Measurements from ENCODE around the gene EPOP. TPM values are rescaled to one million over a fixed set of nuclear protein-coding genes. Genes with fewer than 3 reads are reported as not detected.
"Not testable (repeated sequence)": the region's sequence is repeated elsewhere in the genome, so short reads cannot be mapped to it uniquely, and the experiment has no call there.

EPOP gene
- total RNA-seq, 6 experiments from 2014 or later, result 0.95 to 1.4 (median 1.3) TPM

DNA sequence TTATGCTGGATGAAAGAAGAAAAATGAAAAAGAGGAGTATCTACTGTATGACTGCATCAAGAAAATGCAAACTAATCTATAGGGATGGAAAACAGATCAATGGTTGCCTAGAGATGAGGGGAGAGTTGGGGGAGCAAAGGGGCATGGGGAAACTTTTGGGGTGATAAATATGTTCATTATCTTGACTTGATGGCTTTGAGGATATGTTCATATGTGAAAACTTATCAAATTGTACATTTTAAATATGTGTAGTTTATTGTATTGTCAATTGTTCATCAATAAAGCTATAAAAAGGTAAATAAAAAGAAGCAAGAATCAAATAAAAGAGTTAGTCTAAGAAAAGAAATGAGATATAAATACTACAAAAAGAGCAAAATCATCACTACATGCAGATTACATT, 49.3 kb downstream of the EPOP start:
- H3K27ac Mint-ChIP-seq, result no peak overlapping the region
- no peaks in the 10 kb centered on the region for H3K4me1 Mint-ChIP-seq (ENCODE audit: low read depth)
- DNase-seq, result no peak
- H3K9me3 Mint-ChIP-seq, result no peaks in the 10 kb centered on the region
- no peaks in the 10 kb centered on the region for H3K36me3 Mint-ChIP-seq (ENCODE audit: low read depth)
- no peak for TF ChIP-seq CTCF (IDR thresholded peaks at IDR 0.05)
- no peak overlapping the region for H3K4me3 Mint-ChIP-seq
- H3K27me3 Mint-ChIP-seq (ENCODE audit: insufficient read depth), result peaks cover 43% of the 10 kb centered on the region

- not testable (repeated sequence) for H3K36me3 Mint-ChIP-seq (ENCODE audit: low read depth); H3K4me1 Mint-ChIP-seq (ENCODE audit: low read depth); DNase-seq; H3K4me3 Mint-ChIP-seq; H3K9me3 Mint-ChIP-seq; H3K27ac Mint-ChIP-seq
- peaks cover 49% of the 10 kb centered on the region for H3K27me3 Mint-ChIP-seq (ENCODE audit: insufficient read depth)
Measured at GRCh38 chr17:38624782-38625355, 49.9 kb downstream of the EPOP start.

Small RNA genes within 50 kb of the gene (microRNA-seq; reads per million reads assigned to microRNA genes)
- gene MIR4726, result not detected
- gene MIR4734, result not detected

Other genes starting within 250 kb of the EPOP start
- gene ARHGAP23, start 246.5 kb downstream of the EPOP start, total RNA-seq (2021; fragmentation: NEBNext Ultra II Directional; extraction: Animal tissue kit (Norgen Biotek cat#: 25700)), result 100 to 1,000 TPM; 206 to 231 (median 224) TPM
- not detected for gene SRCIN1, start 69.0 kb downstream of the EPOP start, total RNA-seq (2021; fragmentation: NEBNext Ultra II Directional; extraction: Animal tissue kit (Norgen Biotek cat#: 25700))
- 10 to 100 TPM; 26.5 to 31.5 (median 30.2) TPM for gene MLLT6, start 30.3 kb upstream of the EPOP start, total RNA-seq (2021; fragmentation: NEBNext Ultra II Directional; extraction: Animal tissue kit (Norgen Biotek cat#: 25700))
- gene CISD3, start 55.4 kb upstream of the EPOP start, total RNA-seq (2021; fragmentation: NEBNext Ultra II Directional; extraction: Animal tissue kit (Norgen Biotek cat#: 25700)), result 10 to 100 TPM; 35.0 to 38.7 (median 36.6) TPM
- gene PCGF2, start 73.4 kb upstream of the EPOP start, total RNA-seq (2021; fragmentation: NEBNext Ultra II Directional; extraction: Animal tissue kit (Norgen Biotek cat#: 25700)), result 10 to 100 TPM; 59.7 to 73.5 (median 69.0) TPM
- gene PSMB3, start 77.8 kb upstream of the EPOP start, total RNA-seq (2021; fragmentation: NEBNext Ultra II Directional; extraction: Animal tissue kit (Norgen Biotek cat#: 25700)), result 100 to 1,000 TPM; 232 to 273 (median 253) TPM
- gene PIP4K2B, start 124.6 kb upstream of the EPOP start, total RNA-seq (2021; fragmentation: NEBNext Ultra II Directional; extraction: Animal tissue kit (Norgen Biotek cat#: 25700)), result 10 to 100 TPM; 48.7 to 61.8 (median 55.5) TPM
- 10 to 100 TPM; 11.0 to 13.7 (median 12.9) TPM for gene CWC25, start 150.4 kb upstream of the EPOP start, total RNA-seq (2021; fragmentation: NEBNext Ultra II Directional; extraction: Animal tissue kit (Norgen Biotek cat#: 25700))
- 1,000 to 10,000 TPM; 1,099 to 1,402 (median 1,310) TPM for gene RPL23, start 178.8 kb upstream of the EPOP start, total RNA-seq (2021; fragmentation: NEBNext Ultra II Directional; extraction: Animal tissue kit (Norgen Biotek cat#: 25700))
- gene LASP1, start 195.1 kb upstream of the EPOP start, total RNA-seq (2021; fragmentation: NEBNext Ultra II Directional; extraction: Animal tissue kit (Norgen Biotek cat#: 25700)), result 100 to 1,000 TPM; 428 to 517 (median 484) TPM